KOPT-K1 (cell line): ENCODE data around the gene CEP76.

ENCODE experiments used
- H3K27ac ChIP-seq: fragments of 200-600 bp; sonication (generic); 2 replicates; pipeline ENCODE4 v1.5.1; 2016; ENCODE audit warnings: antibody characterized with exemption, mild to moderate bottlenecking, low read depth, low read length; ENCODE audit not compliant: poor library complexity, severe bottlenecking
- H3K36me3 ChIP-seq: fragments of 200-600 bp; sonication (generic); 2 replicates; pipeline ENCODE4 v1.5.1; 2017; ENCODE audit warnings: antibody characterized with exemption, mild to moderate bottlenecking, low read length, moderate library complexity; ENCODE audit not compliant: insufficient read depth
- H3K9me3 ChIP-seq: fragments of 200-600 bp; sonication (generic); 2 replicates; pipeline ENCODE4 v1.5.1; 2017; ENCODE audit warnings: antibody characterized with exemption, low read length, mild to moderate bottlenecking; ENCODE audit not compliant: insufficient read depth, poor library complexity, severe bottlenecking

CEP76 gene, protein sequence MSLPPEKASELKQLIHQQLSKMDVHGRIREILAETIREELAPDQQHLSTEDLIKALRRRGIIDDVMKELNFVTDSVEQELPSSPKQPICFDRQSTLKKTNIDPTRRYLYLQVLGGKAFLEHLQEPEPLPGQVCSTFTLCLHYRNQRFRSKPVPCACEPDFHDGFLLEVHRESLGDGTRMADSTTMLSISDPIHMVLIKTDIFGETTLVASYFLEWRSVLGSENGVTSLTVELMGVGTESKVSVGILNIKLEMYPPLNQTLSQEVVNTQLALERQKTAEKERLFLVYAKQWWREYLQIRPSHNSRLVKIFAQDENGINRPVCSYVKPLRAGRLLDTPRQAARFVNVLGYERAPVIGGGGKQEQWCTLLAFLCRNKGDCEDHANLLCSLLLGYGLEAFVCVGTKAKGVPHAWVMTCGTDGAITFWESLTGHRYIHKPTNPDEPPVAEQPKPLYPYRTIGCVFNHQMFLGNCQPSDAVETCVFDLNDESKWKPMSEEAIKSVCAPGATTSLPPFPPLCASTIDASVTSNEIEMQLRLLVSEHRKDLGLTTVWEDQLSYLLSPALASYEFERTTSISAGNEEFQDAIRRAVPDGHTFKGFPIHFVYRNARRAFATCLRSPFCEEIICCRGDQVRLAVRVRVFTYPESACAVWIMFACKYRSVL

DNA sequence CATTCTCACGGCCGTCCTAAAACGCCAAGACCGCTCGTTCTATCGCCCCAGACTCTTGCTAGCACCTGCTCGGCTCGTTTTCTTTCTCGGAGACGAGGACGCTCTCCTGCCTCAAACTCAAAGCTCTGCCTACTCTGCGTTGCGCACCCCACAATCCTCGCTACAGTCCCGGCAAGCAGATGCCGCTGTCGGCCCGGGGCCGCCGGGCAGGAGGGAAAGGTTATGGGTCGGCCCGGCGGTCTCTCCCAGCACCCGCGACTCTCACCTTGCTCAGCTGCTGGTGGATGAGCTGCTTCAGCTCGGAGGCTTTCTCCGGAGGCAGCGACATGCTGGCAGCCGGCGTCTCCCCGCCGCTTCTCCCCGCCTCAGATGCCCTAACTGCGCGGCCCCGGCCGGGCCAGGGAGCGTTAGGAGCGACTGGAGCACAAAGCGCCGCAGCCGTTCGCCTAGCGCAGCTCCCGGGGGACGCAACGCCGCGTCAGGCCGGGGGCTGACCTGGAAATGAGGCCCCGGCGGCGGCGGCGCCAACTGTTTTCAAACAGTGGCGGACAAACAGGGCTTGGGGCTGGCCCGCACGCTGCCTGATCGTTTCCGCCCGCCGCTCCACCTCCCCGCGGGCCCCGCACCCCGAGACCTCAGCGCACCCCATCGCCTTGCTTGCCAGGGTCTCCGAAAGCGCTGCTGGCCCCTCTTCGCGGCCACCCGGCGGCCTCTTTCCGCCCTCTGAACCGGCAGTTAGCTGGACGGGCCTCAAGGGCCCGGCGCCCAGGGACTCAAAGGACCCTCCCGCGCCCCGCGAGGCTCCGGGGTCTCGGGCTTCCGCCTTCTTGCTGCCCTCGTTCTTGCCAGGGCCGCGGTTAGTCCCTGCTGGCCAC, at the start of gene CEP76, which contains the start of gene PSMG2:
CEP76 (minus strand) TSS at position 503 of the 875 bp plus-strand sequence; CDS start at position 328, 175 bp downstream.
PSMG2 (plus strand) TSS at position 822 of the 875 bp plus-strand sequence. CDS start 66 bp downstream, outside the sequence.
- peak within 1 kb of the TSS; percentile 96 for H3K27ac ChIP-seq
- H3K9me3 ChIP-seq = no peaks in the 10 kb centered on the region
- H3K36me3 ChIP-seq = peaks cover 54% of the 10 kb centered on the region

DNA sequence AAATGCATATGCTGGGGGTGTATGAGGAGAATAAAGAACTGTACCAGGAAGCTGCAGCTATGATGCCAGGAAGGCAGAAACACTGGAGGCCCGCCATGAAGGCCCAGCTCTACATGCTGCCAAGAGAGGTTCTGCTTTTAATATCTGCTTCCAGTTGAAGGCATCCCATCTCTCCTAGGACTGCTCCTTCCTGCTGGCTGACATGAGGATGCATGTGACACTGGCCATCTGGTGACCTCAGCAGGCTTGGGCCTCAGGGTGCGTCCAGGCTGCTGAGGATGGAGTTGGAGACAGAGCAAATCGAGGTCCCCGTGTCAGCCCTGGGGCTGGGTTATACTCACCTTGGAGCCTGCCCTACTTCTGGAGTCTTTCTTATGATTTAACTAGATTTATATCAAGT, 49.4 kb upstream of the CEP76 start:
- Histone ChIP-seq H3K36me3 (peaks cover 57% of the 10 kb centered on the region), H3K27ac (peak overlapping the region; percentile 99), H3K9me3 (peaks cover 4% of the 10 kb centered on the region)

DNA sequence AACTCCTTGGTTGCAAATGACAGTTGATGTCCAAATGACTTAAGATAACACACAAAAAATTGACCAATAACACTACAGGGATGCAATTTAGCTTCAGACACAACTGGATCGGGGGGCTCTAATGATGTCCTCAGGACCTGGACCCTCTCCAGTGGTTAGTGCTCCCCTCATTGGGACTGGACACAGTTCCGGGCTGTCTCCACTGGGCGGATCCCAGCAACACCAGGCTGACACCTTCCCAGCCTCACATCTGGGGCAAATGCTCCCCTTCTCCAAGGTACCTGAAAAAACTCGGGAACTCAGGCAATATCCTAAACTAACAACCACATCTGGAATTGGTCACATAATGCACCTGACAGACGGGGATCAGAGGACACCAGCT, 49.0 kb upstream of the CEP76 start:
- Histone ChIP-seq H3K27ac (peak overlapping the region; percentile 99), H3K9me3 (peaks cover under 1% of the 10 kb centered on the region), H3K36me3 (peaks cover 55% of the 10 kb centered on the region)

DNA sequence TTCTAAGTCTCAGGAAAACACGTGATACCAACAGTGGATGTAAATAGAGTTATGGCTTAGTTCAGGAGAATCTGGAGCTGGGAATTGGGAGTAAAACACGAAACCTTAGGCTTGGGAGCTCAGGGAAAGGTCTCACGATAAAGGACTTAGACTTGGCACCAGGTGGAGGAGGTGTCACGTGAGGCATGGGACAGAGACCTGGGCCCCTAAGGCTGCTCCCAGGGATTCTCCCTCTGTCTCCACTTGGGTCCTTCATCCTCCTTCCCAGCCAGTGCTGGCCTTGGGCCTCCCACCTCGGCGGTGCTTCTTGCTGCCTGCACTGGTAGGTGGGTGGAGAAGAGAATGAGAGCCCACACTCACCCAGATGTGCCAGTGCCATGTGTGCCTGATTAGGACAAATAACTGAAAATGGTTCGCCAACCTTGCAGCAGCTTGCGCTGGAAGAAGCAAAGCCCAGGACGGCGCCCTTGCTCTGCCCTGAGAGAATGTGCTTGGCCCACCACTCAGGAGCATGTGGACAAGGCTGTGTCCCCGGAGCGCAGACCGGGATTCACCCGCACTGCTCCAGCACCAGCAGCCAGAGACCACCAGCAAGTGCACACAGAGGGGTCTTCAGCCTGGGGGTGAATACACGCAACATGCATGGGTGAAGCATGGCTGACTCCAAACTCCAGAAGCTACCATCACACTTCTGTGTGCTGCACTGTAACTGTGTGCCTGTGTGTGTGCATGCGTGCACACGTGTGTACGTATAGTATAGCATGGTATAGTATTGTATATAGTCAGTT, 48.4 kb upstream of the CEP76 start:
- no peaks in the 10 kb centered on the region for H3K9me3 ChIP-seq
- H3K27ac ChIP-seq = peak overlapping the region; percentile 99
- H3K36me3 ChIP-seq = peaks cover 55% of the 10 kb centered on the region

DNA sequence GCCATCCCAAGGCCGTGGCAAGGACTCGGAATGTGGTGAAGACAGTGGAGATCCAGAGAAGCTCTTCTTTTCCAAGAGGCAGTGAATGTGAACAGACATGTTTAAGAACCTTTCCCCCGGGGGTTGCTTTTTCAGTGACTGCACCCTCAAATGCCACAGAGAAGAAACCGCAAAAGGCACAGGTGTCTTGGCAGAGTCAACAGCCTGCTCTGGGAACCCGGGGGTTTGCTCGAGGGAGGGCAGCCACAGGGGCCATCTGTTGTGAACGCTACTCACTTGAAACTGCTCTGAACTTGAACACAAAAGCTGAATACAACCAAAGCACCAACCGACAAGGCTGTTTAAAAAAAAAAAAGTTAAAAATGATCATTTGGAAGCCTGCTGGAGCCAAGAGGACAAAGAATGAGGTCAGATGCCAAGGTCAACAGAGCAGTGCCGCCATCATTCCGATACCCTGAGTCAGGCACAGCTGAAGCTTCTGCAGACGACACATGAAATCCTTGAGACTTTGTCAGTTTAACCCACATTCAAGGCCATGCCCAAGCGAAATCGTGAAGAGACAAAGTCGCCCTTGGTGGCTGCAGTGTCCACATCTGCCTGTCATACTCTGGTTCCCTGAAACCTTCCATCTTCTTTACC, 47.7 kb upstream of the CEP76 start:
- Histone ChIP-seq H3K36me3 (peaks cover 54% of the 10 kb centered on the region), H3K27ac (peak overlapping the region; percentile 99), H3K9me3 (no peaks in the 10 kb centered on the region)

DNA sequence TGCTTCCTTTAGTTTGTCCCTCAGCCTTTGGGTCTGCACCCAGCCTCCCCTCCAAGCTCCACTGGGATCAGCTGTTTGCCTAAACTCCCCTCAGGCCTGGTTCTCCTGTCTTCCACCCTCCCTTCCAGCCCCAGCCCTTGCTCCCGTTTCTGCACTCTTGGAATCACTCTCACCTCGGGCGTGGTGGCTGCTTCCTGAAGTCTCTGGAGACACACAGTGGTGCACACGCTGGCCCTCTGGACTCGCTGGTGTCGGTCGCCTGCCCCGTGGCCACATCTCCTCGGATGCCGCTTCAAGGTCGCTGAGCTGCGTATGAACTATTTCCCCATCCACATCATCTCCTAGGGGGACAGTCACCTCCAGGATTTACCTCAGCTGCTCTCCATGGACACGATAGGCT, 46.6 kb upstream of the CEP76 start:
- peaks cover 44% of the 10 kb centered on the region for H3K36me3 ChIP-seq
- peak overlapping the region; percentile 99 for H3K27ac ChIP-seq
- H3K9me3 ChIP-seq = no peaks in the 10 kb centered on the region

DNA sequence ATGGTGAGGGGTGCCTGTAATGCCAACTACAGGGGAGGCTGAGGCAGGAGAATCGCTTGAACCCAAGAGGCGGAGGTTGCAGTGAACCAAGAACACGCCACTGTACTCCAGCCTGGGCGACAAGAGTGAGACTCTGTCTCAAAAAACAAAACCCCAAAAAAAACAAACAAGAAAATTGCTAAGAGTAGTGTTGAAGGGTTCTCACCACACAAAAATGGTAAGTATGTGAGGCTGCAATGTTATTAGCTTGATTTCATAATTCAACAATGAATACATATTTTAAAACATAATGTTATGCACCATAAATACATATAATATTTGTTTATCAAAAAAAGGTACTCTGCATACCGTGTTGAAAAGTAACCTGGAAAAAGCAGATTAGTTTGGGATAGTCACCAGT, 46.1 kb upstream of the CEP76 start:
- H3K9me3 ChIP-seq = no peaks in the 10 kb centered on the region
- peak overlapping the region; percentile 99 for H3K27ac ChIP-seq
- peaks cover 45% of the 10 kb centered on the region for H3K36me3 ChIP-seq

DNA sequence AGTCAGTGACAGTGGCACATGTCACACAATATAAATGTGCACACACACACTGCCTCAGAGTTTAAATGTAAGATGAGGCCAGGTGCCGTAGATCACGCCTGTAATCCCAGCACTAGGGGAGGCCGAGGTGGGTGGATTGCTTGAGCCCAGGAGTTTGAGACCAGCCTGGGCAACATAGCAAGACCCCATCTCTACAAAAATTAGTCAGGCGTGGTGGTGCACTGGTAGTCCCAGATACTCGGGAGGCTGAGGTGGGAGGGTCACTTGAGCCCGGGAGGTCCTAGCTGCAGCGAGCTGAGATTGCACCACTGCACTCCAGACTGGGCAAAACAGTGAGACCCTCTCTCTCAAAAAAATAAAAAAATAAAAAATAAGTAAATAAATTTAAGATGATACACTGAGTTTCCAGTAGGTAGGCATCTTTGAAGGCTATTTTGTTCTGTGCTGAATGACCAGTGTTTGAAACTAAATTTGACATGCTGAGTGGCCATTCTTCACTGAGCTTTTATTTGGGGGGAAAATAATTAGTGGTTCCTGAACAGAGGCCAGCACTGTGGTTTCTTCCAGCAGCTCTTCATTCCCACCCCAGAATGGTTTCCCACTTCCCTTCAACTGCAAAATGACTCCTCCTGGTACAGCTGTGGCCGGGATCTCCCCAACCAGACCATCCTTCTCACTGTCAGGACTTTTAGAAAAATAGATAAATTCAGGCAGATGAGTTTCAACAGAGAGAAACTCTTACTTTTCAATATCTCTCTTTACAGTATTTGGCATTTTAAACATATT, 45.2 kb upstream of the CEP76 start:
- peaks cover 44% of the 10 kb centered on the region for H3K36me3 ChIP-seq
- H3K27ac ChIP-seq = peak overlapping the region; percentile 99
- H3K9me3 ChIP-seq = no peaks in the 10 kb centered on the region

DNA sequence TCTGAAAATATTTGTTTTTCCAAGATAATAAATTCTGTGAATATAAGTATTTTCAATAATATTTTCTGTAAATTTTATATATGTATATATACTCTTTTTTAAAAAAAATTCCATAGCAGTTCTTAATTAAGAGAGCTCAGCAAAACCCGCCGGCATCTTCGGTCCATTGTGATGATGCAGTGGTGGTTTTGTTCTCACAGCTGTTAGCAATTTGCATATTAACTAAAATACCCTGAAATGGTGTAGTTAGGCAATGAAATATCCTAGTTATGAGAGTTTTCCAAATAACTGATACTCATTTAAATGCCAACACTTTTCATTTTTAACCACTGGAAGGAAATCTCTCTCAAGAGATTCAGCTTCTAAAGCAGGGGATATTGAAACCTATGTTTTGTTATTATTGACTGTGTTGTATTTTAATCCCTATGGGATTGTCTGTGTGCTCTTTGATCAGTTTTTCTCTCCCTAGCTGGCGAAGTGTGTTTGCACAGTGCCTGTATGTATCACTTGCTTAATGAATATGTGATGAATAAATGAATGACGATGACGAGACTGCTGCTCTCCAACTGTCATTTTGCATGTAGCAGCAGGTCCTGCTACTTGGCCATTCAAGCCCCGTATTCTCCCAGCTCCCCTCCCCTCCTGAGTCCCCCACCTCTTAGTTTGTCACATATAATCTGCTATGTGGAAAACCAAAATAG, 42.7 kb upstream of the CEP76 start:
- H3K27ac ChIP-seq = peak overlapping the region; percentile 28
- H3K36me3 ChIP-seq = peaks cover 41% of the 10 kb centered on the region

DNA sequence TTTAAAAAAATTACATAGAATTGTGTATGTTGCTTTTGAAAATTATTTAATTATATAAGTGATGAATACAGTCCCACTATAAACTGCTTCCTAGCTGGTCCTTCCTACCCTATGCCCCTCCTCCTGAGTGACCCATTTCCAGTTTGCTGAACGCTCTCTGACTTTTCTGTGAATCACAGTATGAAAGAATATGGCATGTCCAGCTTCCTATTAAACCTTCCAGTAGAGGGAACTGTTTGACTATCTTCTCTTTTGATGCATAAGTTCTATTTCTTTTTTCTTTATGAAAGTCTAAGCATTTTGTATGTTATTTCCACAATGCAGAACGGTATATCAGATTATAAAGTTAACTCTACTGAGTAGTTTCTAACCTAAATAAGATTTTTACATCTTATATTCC, 41.6 kb upstream of the CEP76 start:
- Histone ChIP-seq H3K9me3 (no peaks in the 10 kb centered on the region), H3K27ac (no peak overlapping the region), H3K36me3 (peaks cover 41% of the 10 kb centered on the region)

More for the DNA sequence above, 42.7 kb upstream of the CEP76 start:
- H3K9me3 ChIP-seq = no peaks in the 10 kb centered on the region

DNA sequence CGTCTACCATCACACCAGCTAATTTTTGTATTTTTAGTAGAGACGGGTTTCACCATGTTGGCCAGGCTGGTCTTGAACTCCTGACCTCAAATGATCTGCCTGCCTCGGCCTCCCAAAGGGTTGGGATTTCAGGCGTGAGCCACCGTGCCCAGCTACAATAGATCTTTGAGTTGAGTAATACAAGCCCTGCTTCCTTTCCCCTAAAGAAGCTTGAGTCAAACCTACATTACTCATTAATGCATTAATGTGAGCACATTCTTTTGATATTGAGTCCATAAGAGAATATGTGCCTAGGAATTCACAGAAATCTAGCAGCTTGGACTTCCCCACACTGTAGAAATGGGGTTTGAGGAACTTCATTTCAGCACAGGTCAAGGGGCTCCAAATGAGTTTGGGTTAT, 39.9 kb upstream of the CEP76 start:
- H3K36me3 ChIP-seq = peaks cover 31% of the 10 kb centered on the region
- no peak overlapping the region for H3K27ac ChIP-seq
- no peaks in the 10 kb centered on the region for H3K9me3 ChIP-seq

DNA sequence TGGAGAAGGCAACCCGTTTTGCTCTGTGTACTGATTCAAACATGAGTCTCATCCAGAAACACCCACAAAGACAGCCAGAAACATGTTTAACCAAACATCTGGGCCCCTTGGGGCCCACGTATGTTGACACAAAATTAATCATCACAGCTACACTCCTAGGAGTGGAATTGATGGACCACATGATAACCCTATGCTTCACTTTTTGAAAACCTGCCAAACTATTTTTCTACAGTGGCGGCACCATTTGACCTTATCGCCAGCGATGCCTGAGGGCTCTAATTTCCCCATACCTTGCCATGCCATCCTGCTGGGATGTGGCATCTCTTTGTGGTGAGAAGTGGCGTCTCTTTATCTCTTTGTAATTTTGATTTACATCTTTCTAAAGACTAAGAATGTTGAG, 38.8 kb upstream of the CEP76 start:
- no peaks in the 10 kb centered on the region for H3K9me3 ChIP-seq
- H3K36me3 ChIP-seq = peaks cover 23% of the 10 kb centered on the region
- H3K27ac ChIP-seq = peak overlapping the region; percentile 18
